Activated naive CD4-positive, alpha-beta T cell treated with Interleukin-2 at 50 U/mL for 16 hours (primary cell): ENCODE data around the gene MEIS2.

Experiments
- DNase-seq: peaks from one replicate; pipeline ENCODE4 v3.0.0-alpha.2; 2020

Gene MEIS2

DNA sequence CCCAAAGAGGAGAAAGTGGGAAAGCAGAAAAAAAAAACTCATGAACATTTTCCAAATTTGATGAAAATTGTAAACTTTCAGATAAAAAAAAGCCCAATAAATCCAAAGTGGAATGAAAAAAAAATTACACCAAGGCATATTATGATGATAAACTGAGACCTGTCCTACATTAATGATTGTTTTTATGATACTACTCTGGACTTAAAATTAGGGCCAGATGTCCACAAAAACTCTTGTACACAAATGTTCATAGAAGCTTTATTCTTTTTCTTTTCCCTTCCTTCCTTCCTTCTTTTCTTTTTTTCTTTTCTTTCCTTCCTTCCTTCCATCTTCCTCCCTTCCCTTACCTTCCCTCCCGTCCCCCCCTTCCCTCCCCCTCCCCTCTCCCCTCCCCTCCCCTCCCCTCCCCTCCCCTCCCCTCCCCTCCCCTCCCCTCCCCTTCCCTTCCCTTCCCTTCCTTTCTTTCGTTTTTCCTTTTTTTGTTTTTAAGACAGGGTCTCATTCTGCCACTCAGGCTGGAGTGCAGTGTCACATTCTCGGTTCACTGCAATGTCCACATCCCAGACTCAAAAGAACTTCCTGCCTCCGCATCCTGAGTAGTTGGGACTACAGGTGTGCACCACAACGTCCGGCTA, 243.9 kb downstream of the MEIS2 start:
- no peak for DNase-seq

DNA sequence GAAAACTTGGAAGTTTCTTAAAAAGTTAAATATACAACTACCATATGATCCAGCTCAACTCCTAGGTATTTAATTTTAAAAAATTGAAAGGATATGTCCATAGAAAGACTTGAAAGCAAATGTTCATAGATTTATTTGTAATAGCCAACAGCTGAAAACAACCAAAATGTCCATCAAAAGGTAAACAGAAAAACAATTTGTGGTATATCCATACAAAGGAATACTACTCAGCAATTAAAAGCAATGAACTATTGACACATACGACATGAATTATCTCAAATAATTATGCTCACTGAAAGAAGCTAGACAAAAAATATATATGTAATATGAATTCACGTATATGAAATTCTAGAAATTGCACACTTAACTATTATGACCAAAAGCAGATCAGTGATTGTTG, 249.5 kb downstream of the MEIS2 start:
- DNase-seq = no peak

DNA sequence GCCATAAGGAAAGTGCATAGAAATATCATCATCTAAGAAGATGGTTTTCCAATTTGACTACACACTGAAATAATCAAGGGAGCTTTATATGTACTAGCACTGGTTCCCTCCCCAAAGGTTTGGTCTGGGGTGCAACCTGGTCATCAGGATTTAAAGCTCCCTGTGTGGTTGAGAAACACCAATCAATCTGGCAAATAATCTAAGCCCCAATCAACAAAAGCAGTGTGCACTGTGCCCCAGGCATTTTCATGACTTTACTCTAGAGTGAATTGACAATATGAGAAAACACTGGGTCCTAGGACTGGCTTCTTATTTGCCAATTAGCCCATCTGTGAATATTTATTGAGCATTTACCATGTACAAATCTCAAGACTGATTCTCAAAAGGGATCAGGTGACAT, 255.1 kb downstream of the MEIS2 start:
- DNase-seq = no peak

DNA sequence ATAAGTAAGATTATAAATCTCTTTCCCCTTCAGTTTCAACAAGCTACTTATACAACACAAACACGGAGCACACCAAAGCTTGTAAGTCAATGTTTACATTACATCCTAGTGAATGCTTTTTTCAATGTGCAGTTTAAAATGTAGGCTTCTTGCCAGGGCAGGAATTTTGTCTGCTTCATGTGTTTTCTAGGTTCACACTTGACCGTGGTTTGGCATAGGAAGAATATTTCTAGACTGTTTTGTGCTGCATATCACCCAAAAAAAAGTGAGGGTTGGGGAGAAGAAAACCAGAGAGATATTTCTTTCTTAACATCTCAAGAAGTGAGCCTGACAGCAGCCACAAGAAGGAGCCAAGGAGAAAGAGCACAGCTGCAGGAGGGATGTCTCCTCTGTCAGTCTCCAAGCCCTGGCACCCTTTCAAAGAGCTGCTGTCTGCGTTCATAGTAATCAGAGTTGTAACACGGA, 255.8 kb downstream of the MEIS2 start:
- DNase-seq = no peak

DNA sequence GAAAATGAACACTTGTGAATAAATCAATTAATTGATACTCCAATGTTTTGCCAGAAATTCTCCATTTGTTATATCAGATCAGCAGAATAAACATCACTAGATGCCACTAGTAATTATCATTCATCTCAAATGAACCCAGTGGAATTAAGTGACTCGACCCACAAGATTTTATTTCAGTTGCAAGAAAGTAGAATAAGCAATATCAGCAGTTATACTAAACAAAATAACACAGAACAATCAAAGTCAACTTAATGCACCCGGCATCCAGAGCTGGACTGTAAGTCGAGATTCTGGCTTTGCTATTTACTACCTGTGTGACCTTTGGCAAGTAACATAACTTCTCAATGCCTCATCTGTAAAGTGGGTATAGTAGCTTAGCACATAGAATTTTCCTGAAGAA, 256.5 kb downstream of the MEIS2 start:
- no peak for DNase-seq

DNA sequence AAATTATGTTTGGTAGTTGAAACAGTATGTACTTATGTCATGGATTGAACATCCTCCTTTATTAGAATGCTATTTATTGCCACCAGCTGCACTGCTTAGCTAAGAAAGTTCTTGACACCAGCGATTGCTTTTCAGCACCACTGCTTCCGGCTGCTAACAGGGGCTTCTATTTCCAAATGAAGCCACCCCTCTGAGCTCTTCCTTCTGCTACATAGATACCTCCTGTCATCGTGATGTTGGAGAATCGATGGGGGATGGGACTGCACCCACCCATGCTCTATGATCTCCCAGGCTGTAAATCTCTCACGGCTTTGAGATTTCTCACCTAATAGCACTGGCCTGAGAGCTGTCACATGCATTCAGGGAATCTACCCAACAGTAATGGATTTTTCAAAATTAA, 259.2 kb downstream of the MEIS2 start:
- DNase-seq = no peak
